Measurements from ENCODE around the gene TEX52. TPM values are rescaled to one million over a fixed set of nuclear protein-coding genes. Genes with fewer than 3 reads are reported as not detected.
"Not testable (repeated sequence)": the region's sequence is repeated elsewhere in the genome, so short reads cannot be mapped to it uniquely, and the experiment has no call there.

The TEX52 gene
- total RNA-seq, 1 experiment from 2014 or later: not detected

- no peaks in the 10 kb centered on the region for H3K9me3 ChIP-seq (ENCODE audit: low read depth, low read length, poor library complexity, severe bottlenecking)
- BruUV-seq (replicated peaks): TSS peak; percentile 74
- no peaks in the 10 kb centered on the region for H3K27me3 ChIP-seq (replicated peaks; ENCODE audit: insufficient read depth, low read depth, low read length, poor library complexity)
- DNase-seq (ENCODE audit: low spot score): peak; percentile 93
- POLR2A ChIA-PET (ENCODE audit: low non-redundant PET): interaction anchor here (0.6 kb wide), 1 partner anchor 77 kb away, joined by 11 read pairs; no protein-coding TSS in a partner anchor
- peak within 1 kb of the TSS; percentile 65 for H3K4me3 ChIP-seq (ENCODE audit: low read depth, low read length, poor library complexity, severe bottlenecking)
- peak within 1 kb of the TSS; percentile 86 for H3K27ac ChIP-seq (ENCODE audit: low read depth, low read length, poor library complexity, severe bottlenecking)
- intact Hi-C loops (cut with micrococcal nuclease; ENCODE audit: unreplicated experiment): loop anchor here (1.0 to 2.0 kb wide), 2 partner anchors 34 to 68 kb away; no protein-coding TSS in a partner anchor
- H3K4me1 ChIP-seq (ENCODE audit: insufficient read depth, low read length, poor library complexity, severe bottlenecking): no peaks in the 10 kb centered on the region
- CTCF ChIA-PET: interaction anchor here (0.9 to 1.2 kb wide), 2 partner anchors 14 to 21 kb away, joined by 3 to 4 read pairs; partner anchors contain the start of genes TEX52 and TULP3
- H3K36me3 ChIP-seq (ENCODE audit: insufficient read depth, low read length, poor library complexity, severe bottlenecking): peaks cover 42% of the 10 kb centered on the region
- TF ChIP-seq, protein P1, sequence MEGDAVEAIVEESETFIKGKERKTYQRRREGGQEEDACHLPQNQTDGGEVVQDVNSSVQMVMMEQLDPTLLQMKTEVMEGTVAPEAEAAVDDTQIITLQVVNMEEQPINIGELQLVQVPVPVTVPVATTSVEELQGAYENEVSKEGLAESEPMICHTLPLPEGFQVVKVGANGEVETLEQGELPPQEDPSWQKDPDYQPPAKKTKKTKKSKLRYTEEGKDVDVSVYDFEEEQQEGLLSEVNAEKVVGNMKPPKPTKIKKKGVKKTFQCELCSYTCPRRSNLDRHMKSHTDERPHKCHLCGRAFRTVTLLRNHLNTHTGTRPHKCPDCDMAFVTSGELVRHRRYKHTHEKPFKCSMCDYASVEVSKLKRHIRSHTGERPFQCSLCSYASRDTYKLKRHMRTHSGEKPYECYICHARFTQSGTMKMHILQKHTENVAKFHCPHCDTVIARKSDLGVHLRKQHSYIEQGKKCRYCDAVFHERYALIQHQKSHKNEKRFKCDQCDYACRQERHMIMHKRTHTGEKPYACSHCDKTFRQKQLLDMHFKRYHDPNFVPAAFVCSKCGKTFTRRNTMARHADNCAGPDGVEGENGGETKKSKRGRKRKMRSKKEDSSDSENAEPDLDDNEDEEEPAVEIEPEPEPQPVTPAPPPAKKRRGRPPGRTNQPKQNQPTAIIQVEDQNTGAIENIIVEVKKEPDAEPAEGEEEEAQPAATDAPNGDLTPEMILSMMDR (conservative IDR thresholded peaks at IDR 0.05; ENCODE audit: low read depth, low read length): no peak
- no peak for TF ChIP-seq EZH2 (IDR thresholded peaks at IDR 0.05; ENCODE audit: borderline replicate concordance, low read depth, low read length, poor library complexity, severe bottlenecking)
Measured at GRCh38 chr12:2877047-2877952, 20.5 kb upstream of the TEX52 start, which contains the start of the genes FOXM1 and RHNO1. FOXM1 (minus strand) TSS chr12:2877174; CDS start chr12:2874478, 2,696 bp downstream. RHNO1 (plus strand) TSS chr12:2877223; CDS start chr12:2885367, 8,144 bp downstream.

GRCh38 chr12:2876431-2877046 lies 19.7 kb upstream of the TEX52 start:
- Histone ChIP-seq H3K4me3 (ENCODE audit: low read depth, low read length, poor library complexity, severe bottlenecking) (peak overlapping the region; percentile 65), H3K4me1 (ENCODE audit: insufficient read depth, low read length, poor library complexity, severe bottlenecking) (no peaks in the 10 kb centered on the region), H3K27me3 (replicated peaks; ENCODE audit: insufficient read depth, low read depth, low read length, poor library complexity) (no peaks in the 10 kb centered on the region), H3K27ac (ENCODE audit: low read depth, low read length, poor library complexity, severe bottlenecking) (peak overlapping the region; percentile 86), H3K9me3 (ENCODE audit: low read depth, low read length, poor library complexity, severe bottlenecking) (no peaks in the 10 kb centered on the region), H3K36me3 (ENCODE audit: insufficient read depth, low read length, poor library complexity, severe bottlenecking) (peaks cover 50% of the 10 kb centered on the region)
- TF ChIP-seq, protein P1 (conservative IDR thresholded peaks at IDR 0.05; ENCODE audit: low read depth, low read length): no peak
- no peak for TF ChIP-seq EZH2 (IDR thresholded peaks at IDR 0.05; ENCODE audit: borderline replicate concordance, low read depth, low read length, poor library complexity, severe bottlenecking)
- CTCF ChIA-PET: interaction anchor here (0.6 to 1.2 kb wide), 3 partner anchors 15 to 69 kb away, joined by 3 to 4 read pairs (median 3); partner anchors contain the start of genes TEX52 and TULP3
- intact Hi-C loops (cut with micrococcal nuclease; ENCODE audit: unreplicated experiment): loop anchor here (1.0 to 2.0 kb wide), 2 partner anchors 35 to 68 kb away; no protein-coding TSS in a partner anchor
- DNase-seq (ENCODE audit: low spot score): peak; percentile 34
- no TSS peak for BruUV-seq (replicated peaks)
- POLR2A ChIA-PET (ENCODE audit: low non-redundant PET): no interaction called here

DNA sequence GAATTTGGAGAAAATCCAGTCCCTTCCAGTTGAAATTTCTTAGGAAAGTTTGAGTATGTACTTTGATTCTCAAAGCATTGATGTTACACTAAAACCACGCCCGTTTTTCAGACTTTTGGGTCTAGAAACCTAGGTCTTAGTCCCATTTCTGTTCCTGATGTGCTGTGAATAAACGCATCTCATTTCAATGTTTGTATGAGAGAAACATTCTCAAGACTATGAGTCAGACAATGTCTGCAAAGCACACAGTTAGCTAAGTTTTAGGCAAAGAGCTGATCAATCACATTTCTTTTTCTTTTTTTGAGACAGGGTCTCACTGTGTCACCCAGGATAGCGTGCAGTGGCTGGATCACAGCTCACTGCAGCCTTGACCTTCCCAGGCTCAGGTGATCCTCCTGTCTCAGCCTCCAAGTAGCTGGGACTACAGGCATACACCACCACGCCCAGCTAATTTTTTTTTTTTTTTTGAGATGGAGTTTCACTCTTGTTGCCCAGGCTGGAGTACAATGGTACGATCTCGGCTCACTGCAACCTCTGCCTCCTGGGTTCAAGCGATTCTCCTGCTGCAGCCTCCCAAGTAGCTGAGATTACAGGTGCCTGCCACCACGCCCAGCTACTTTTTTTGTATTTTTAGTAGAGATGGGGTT lies 12.3 kb upstream of the TEX52 start:
- CTCF ChIA-PET; H3K27ac ChIP-seq (ENCODE audit: low read depth, low read length, poor library complexity, severe bottlenecking); intact Hi-C loops (cut with micrococcal nuclease; ENCODE audit: unreplicated experiment): not testable (repeated sequence)

More for the DNA sequence above, 12.3 kb upstream of the TEX52 start:
- H3K4me3 ChIP-seq (ENCODE audit: low read depth, low read length, poor library complexity, severe bottlenecking); H3K4me1 ChIP-seq (ENCODE audit: insufficient read depth, low read length, poor library complexity, severe bottlenecking); DNase-seq (ENCODE audit: low spot score); H3K27me3 ChIP-seq (replicated peaks; ENCODE audit: insufficient read depth, low read depth, low read length, poor library complexity); POLR2A ChIA-PET (ENCODE audit: low non-redundant PET); H3K9me3 ChIP-seq (ENCODE audit: low read depth, low read length, poor library complexity, severe bottlenecking); BruUV-seq (replicated peaks): not testable (repeated sequence)
- H3K36me3 ChIP-seq (ENCODE audit: insufficient read depth, low read length, poor library complexity, severe bottlenecking): peaks cover 90% of the 10 kb centered on the region
